HG02623 (cell line): ENCODE measurements around the gene RALGAPB.
"Not testable (repeated sequence)": the region's sequence is repeated elsewhere in the genome, so short reads cannot be mapped to it uniquely, and the experiment has no call there.

Source experiments
- ATAC-seq: cut with Tn5 transposase; IDR thresholded peaks from one replicate; pipeline ENCODE4 v1.9.1; 2021; ENCODE audit warnings: moderate library complexity; ENCODE audit not compliant: unreplicated experiment

RALGAPB gene

DNA sequence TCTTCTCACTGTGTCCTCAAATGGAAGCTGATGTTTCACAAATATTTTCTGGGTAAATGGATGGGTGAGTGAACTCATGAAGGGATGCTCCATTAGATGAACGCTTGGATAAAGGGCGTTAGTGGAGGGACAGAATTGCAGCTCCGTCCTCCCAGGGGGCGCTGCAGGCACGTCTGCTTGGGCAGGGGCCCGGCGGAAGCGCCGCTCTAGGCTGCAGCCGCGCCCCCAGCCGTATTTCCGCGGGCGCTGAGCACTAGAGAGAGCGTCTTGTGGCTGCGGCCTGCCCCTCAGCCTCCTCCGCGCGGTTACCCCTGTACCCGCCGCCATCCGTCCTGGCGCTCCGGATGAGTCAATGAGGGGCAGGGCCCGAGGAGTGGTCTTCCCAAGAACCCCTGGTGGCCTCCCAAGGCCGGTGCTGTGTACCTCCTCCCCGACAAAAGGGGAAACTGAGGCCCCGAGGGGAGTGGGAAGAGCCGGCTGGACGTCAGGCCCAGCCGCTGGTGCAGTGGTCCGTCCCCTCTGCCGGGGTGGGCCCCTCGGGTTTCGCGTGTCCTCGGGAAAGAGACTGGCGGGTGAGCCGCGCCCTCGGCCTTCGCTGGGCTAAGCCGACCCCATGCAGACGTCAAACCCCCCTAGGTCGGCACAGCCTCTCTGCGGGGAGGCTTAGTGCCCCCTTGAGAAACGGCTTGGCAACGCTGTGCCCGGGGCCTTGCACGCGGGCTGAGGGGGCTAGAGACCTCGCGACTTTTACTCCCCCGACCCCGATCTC, 26.0 kb upstream of the RALGAPB start:
- peak; percentile 80 for ATAC-seq

GRCh38 chr20:38447251-38447661, 25.4 kb upstream of the RALGAPB start:
- ATAC-seq = no peak

GRCh38 chr20:38447931-38448675, 24.5 kb upstream of the RALGAPB start:
- no peak for ATAC-seq

- ATAC-seq = no peak
Observed at GRCh38 chr20:38449046-38449445, 23.6 kb upstream of the RALGAPB start.

- no peak for ATAC-seq
Observed at GRCh38 chr20:38450412-38450975, 22.1 kb upstream of the RALGAPB start.

DNA sequence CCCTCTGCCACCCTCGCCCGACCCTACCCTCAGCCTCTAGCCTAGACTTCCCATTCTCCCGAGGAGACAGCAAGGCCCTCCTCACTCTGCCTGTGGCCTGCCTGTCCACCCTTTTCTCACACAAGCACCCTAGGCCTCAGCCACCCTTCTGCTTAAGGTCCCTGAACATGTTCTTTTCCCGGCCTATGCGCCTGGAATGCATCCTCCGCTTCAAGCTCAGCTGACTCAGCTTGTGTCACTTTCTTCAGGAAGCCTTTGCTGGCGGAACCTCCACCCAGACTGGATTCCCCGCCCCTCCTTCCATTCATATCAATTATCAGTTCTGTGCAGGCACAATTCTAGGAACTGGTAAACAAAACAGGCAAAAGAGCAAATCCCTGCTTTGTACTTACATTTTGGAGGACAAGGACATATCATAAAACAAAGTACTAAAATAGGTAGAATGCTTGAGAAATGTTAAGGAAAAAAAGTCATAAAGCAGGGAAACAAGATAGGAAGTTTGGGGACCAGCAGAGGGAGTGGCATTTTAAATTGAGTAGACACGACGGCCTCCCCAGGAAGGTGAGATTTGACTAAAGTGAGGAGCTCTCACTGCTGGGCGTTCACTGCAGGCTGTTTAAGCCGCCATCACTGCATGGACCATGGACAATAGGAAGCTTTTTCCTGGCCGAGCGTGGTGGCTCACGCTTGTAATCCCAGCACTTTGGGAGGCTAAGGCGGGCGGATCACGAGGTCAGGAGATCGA, 19.6 kb upstream of the RALGAPB start:
- no peak for ATAC-seq

- peak; percentile 60 for ATAC-seq
Observed at GRCh38 chr20:38453941-38454340, 18.7 kb upstream of the RALGAPB start.

DNA sequence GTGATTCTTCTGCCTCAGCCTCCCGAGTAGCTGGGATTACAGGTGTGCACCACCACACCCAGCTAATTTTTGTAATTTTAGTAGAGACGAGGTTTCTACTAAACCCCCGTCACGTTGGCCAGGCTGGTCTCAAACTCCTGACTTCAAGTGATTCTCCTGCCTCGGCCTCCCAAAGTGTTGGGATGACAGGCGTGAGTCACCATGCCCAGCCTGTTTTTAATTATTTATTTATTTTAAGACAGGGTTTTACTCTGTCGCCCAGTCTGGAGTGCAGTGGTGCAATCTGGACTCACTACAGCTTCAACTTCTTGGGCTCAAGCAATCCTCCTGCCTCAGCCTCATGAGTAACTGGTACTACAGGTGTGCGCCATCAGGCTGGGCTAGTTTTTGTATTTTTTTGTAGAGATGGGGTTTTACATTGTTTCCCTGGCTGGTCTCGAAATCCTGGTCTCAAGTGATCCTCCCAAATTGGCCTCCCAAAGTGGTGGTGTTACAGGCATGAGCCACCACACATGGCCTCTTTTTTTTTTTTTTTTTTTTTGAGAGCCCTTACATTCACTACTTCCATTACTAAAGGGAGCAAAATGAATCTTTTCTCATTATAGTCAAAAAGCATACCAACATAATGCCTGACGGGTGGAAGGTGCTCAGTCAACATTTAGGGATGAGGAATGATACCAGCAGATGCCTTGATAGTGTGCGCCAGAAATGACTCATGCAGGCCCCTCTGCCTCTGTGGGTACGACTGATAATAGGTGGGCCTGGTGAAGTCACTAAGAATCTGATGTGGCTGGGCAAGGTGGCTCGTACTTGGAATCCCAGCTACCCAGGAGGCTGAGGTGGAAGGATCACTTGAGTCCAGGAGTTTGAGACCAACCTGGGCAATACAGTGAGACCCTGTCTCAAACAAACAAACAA, 17.8 kb upstream of the RALGAPB start:
- ATAC-seq = no peak

DNA sequence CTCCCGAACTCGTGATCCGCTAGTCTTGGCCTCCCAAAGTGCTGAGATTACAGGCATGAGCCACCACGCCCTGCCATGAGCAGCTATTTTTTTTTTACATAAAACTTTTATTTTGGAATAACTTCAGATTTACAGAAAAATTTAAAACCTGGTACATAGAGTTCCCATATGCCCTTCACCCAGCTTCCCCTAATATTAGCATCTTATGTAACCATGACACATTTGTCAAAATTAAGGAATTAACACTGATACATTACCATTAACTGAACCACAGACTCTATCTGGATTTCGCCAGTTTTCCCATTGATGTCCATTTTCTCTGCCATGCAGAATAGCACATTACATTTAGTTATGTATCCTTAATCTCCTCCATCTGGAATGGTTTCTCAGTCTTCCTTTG, 14.3 kb upstream of the RALGAPB start:
- no peak for ATAC-seq

GRCh38 chr20:38460040-38460623, 12.5 kb upstream of the RALGAPB start:
- no peak for ATAC-seq

DNA sequence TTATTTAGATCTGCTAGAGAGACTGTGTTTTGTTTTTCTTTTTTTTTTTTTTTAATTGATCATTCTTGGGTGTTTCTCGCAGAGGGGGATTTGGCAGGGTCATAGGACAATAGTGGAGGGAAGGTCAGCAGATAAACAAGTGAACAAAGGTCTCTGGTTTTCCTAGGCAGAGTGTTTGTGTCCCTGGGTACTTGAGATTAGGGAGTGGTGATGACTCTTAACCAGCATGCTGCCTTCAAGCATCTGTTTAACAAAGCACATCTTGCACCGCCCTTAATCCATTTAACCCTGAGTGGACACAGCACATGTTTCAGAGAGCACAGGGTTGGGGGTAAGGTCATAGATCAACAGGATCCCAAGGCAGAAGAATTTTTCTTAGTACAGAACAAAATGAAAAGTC, 12.0 kb upstream of the RALGAPB start:
- ATAC-seq = not testable (repeated sequence)

DNA sequence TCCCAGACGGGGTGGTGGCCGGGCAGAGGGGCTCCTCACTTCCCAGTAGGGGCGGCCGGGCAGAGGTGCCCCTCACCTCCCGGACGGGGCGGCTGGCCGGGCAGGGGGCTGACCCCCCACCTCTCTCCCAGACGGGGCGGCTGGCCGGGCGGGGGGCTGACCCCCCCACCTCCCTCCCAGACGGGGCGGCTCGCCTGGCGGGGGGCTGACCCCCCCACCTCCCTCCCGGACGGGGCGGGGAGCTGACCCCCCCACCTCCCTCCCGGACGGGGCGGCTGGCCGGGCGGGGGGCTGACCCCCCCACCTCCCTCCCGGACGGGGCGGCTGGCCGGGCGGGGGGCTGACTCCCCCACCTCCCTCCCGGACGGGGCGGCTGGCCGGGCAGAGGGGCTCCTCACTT, 11.5 kb upstream of the RALGAPB start:
- ATAC-seq = not testable (repeated sequence)

DNA sequence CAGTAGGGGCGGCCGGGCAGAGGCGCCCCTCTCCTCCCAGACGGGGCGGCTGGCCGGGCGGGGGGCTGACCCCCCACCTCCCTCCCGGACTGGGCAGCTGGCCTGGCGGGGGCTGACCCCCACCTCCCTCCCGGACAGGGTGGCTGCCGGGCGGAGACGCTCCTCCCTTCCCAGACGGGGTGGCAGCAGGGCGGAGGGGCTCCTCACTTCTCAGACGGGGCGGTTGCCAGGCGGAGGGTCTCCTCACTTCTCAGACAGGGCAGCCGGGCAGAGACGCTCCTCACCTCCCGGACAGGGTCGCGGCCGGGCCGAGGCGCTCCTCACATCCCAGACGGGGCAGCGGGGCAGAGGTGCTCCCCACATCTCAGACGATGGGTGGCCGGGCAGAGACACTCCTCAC, 11.1 kb upstream of the RALGAPB start:
- not testable (repeated sequence) for ATAC-seq

DNA sequence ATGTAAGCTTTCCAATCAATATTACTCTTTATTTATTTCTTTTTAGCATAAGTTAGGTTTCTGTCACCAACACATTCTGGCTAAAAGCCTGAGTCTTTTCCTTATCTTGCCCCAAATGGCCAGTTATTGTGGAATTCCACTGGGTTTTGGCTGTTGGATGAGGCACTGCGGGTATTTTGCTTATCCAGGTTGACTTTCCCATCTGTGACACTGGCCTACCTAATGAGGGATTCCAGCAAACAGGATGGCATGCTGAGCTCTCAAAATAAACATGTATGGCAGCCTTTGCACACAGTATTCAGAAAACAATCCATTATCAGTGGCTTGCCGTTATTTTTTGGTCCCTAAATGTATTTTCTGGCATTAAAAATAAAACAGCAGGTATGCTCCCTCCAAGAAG, 6.5 kb upstream of the RALGAPB start:
- ATAC-seq = no peak

DNA sequence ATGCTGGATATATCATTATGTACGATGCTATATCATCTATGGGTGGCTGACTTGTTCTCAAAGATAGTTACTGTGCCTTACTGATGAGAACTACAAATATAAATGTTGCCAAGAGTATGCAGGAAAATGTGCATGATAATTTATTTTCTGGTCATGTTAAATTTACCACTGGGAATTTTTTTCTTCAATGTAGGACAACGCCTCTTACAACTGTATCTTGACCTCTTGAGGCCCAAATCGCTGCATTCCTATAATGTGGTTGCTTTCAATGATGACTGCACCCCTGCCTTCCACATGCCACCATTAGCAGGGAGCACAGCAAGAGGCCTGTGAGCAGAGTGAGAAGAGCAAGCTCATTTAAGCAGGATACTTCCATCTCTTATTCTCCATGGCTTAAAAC, 5.7 kb upstream of the RALGAPB start:
- no peak for ATAC-seq

DNA sequence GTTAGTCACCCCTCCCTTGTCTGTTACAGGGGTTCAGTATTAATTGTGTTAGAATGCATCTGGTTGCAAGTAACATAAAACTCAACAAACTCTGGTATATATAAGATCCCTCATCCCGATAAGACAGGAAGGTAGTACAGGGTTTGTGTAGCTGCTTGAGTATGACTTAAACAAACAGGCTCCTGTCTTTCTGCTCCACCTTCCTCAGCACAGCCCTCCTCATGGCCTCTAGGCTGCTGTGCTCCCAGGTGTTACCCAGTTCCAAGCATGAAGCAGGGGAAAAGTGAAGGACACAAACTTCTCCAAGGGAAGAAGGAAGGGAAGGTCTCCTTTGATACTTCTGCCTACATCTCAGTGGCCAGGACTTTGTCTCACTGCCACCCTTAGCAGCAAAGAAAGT, 1.4 kb upstream of the RALGAPB start:
- ATAC-seq = no peak

DNA sequence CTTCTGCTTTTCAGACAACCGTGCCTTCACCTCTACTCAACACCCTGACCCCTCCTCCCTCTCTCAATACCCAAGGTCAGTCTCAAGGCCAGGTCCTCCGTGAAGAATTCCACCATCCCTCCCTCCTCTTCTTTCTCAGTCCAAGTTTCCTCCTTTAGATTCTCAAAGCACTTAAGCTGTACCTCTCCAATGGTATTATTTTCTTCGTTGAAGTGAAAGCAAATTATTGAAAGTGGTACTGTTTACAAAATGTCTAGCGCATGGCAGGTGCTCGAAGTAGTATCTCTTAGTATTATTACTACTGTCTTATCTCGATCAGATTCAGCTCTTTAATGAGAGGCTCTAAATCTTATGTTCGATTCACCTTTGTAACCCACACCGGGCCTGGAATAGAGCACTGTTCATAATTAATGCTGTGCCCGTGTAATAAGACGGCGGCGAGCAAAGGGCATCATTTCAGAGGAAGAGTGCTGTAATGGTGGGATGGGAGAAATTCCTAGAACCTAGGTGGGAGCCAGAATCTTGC, 593 bp upstream of the RALGAPB start:
- no peak for ATAC-seq

- no peak for ATAC-seq
Observed at GRCh38 chr20:38473367-38473795, 738 bp downstream of the RALGAPB start.

- ATAC-seq = no peak
Observed at GRCh38 chr20:38477747-38478146, 5.1 kb downstream of the RALGAPB start.

GRCh38 chr20:38479596-38479995, 7.0 kb downstream of the RALGAPB start:
- no peak for ATAC-seq
